ENCODE data around the gene MAP7. TPM values are rescaled to one million over a fixed set of nuclear protein-coding genes. Genes with fewer than 3 reads are reported as not detected.
"Not testable (repeated sequence)": the region's sequence is repeated elsewhere in the genome, so short reads cannot be mapped to it uniquely, and the experiment has no call there.

Gene MAP7
- total RNA-seq, 4 donors from 2014 or later: 0.84 to 1.5 (median 1.4) TPM

- Histone ChIP-seq H3K9me3 (peaks cover 0 to 4% (median 0%) of the 10 kb centered on the region in 4 donors), H3K4me1 (no peaks in the 10 kb centered on the region), H3K27ac (no peak overlapping the region), H3K4me3 (no peak overlapping the region), H3K27me3 (no peaks in the 10 kb centered on the region), H3K36me3 (no peaks in the 10 kb centered on the region)
- no peak for DNase-seq (ENCODE audit: low spot score in 2 of 2)
- 89 to 94% methylated on average over 3 of the region's 3 CpGs for WGBS, 2 donors
- TF ChIP-seq POLR2A (IDR thresholded peaks at IDR 0.05): no peak
- TF ChIP-seq EP300 (IDR thresholded peaks at IDR 0.05): no peak
- no peak for TF ChIP-seq CTCF (IDR thresholded peaks at IDR 0.05)
Observed at GRCh38 chr6:136401749-136402148, 148.5 kb downstream of the MAP7 start.

- not testable (repeated sequence) for H3K9me3 ChIP-seq; H3K4me3 ChIP-seq; H3K27me3 ChIP-seq; DNase-seq (ENCODE audit: low spot score in 2 of 2); H3K4me1 ChIP-seq; H3K36me3 ChIP-seq; H3K27ac ChIP-seq
- 93 to 98% methylated on average over 4 of the region's 4 CpGs for WGBS, 2 donors
Observed at GRCh38 chr6:136401236-136401635, 149.0 kb downstream of the MAP7 start.

GRCh38 chr6:136398453-136398852 is 151.8 kb downstream of the MAP7 start:
- Histone ChIP-seq H3K4me1 (no peaks in the 10 kb centered on the region), H3K36me3 (no peaks in the 10 kb centered on the region), H3K9me3 (peaks cover 0 to 4% (median 0%) of the 10 kb centered on the region in 4 donors), H3K4me3 (no peak overlapping the region), H3K27ac (no peak overlapping the region), H3K27me3 (no peaks in the 10 kb centered on the region)
- DNase-seq (ENCODE audit: low spot score in 2 of 2): no peak
- TF ChIP-seq CTCF (IDR thresholded peaks at IDR 0.05) (no peak), POLR2A (IDR thresholded peaks at IDR 0.05) (no peak), EP300 (IDR thresholded peaks at IDR 0.05) (no peak)
- WGBS, 2 donors: 71 to 76% methylated on average over 3 of the region's 3 CpGs

- TF ChIP-seq POLR2A (IDR thresholded peaks at IDR 0.05): no peak
- TF ChIP-seq CTCF (IDR thresholded peaks at IDR 0.05): no peak
- TF ChIP-seq EP300 (IDR thresholded peaks at IDR 0.05): no peak
- 91 to 96% methylated on average over 1 of the region's 1 CpG for WGBS, 2 donors
Observed at GRCh38 chr6:136396908-136397307, 153.3 kb downstream of the MAP7 start.

GRCh38 chr6:136390959-136391358 is 159.3 kb downstream of the MAP7 start:
- DNase-seq (ENCODE audit: low spot score in 2 of 2); H3K4me1 ChIP-seq; H3K4me3 ChIP-seq; H3K27me3 ChIP-seq; H3K36me3 ChIP-seq; H3K27ac ChIP-seq; H3K9me3 ChIP-seq: not testable (repeated sequence)
- 78 to 81% methylated on average over 1 of the region's 2 CpGs for whole genome bisulfite sequencing, 2 donors

More at GRCh38 chr6:136396908-136397307, 153.3 kb downstream of the MAP7 start:
- Histone ChIP-seq H3K4me3 (no peak overlapping the region), H3K9me3 (peaks cover 0 to 4% (median 0%) of the 10 kb centered on the region in 4 donors), H3K36me3 (no peaks in the 10 kb centered on the region), H3K4me1 (no peaks in the 10 kb centered on the region), H3K27ac (no peak overlapping the region), H3K27me3 (no peaks in the 10 kb centered on the region)
- DNase-seq (ENCODE audit: low spot score in 2 of 2): no peak

GRCh38 chr6:136387316-136387715 is 162.9 kb downstream of the MAP7 start:
- Histone ChIP-seq H3K36me3 (no peaks in the 10 kb centered on the region), H3K4me1 (no peaks in the 10 kb centered on the region), H3K9me3 (no peaks in the 10 kb centered on the region), H3K4me3 (no peak overlapping the region), H3K27ac (no peak overlapping the region), H3K27me3 (no peaks in the 10 kb centered on the region)
- no peak for DNase-seq (ENCODE audit: low spot score in 2 of 2)
- WGBS, 2 donors: 91 to 93% methylated on average over 4 of the region's 4 CpGs
- TF ChIP-seq POLR2A (IDR thresholded peaks at IDR 0.05) (no peak), CTCF (IDR thresholded peaks at IDR 0.05) (no peak), EP300 (IDR thresholded peaks at IDR 0.05) (no peak)
